ENCODE results near the gene MMP24OS.
"Not testable (repeated sequence)": the region's sequence is repeated elsewhere in the genome, so short reads cannot be mapped to it uniquely, and the experiment has no call there.

MMP24OS gene

DNA sequence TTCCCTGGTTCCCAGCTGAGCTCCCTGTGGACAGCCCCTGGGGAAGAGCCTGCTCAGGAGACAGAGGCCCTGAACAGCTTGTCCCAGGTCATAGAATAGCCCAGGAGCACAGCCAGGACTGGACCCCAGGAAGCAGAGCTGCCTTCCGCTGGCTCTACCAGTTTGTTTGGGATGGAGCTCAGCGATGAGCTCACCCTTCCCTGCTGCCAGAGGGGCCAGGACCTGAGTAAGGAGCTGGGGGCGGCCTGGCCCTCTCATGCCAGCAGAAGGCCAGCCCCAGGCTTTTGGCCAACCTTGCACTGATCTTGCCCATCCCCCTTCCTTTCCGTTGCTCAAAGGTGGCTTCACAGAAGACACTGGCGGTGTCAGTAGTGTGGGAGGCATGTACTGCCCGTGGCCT is 17.5 kb downstream of the MMP24OS start:
- no peak overlapping the region for H3K4me3 ChIP-seq (ENCODE audit: low read depth, low read length)
- TF ChIP-seq, protein P1, sequence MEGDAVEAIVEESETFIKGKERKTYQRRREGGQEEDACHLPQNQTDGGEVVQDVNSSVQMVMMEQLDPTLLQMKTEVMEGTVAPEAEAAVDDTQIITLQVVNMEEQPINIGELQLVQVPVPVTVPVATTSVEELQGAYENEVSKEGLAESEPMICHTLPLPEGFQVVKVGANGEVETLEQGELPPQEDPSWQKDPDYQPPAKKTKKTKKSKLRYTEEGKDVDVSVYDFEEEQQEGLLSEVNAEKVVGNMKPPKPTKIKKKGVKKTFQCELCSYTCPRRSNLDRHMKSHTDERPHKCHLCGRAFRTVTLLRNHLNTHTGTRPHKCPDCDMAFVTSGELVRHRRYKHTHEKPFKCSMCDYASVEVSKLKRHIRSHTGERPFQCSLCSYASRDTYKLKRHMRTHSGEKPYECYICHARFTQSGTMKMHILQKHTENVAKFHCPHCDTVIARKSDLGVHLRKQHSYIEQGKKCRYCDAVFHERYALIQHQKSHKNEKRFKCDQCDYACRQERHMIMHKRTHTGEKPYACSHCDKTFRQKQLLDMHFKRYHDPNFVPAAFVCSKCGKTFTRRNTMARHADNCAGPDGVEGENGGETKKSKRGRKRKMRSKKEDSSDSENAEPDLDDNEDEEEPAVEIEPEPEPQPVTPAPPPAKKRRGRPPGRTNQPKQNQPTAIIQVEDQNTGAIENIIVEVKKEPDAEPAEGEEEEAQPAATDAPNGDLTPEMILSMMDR (IDR thresholded peaks at IDR 0.05; ENCODE audit: low read depth, low read length), result no peak

DNA sequence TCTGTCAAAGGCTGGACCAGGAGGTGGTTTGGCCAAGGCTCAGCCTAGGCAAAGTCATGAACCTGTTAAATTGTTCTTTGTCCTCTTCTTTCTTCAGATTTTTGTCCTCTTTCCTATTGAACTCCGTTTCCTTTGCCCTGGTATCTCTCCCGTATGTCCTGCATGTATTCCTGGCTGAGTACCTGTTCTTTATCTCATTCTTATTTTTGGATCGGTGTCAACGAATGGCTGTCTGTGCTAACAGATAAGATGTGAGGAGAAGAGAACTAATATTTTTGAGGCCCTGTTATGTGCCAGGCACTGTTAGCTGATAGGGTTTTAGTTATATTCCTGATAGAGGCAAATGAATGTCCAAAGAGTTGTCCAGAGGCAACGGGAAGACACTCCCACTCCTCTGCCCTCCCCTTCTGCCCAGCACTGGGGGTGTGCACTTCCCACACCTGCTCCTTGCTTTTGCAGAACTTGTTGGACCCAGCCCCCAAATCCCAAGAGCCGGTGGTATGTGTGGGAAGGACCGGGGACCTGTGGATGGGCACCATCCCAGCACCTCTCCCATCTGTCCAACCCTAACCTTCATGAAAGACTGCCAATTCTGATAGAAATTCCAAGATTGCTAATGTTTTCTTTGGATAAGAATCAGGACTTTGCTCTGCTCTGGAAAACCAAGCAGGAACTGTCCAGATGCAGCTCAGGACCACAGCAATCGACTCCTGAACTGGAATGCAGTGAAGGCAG is 20.6 kb downstream of the MMP24OS start:
- H3K4me3 ChIP-seq (ENCODE audit: low read depth, low read length), result no peak overlapping the region
- TF ChIP-seq, protein P1 (IDR thresholded peaks at IDR 0.05; ENCODE audit: low read depth, low read length), result no peak

DNA sequence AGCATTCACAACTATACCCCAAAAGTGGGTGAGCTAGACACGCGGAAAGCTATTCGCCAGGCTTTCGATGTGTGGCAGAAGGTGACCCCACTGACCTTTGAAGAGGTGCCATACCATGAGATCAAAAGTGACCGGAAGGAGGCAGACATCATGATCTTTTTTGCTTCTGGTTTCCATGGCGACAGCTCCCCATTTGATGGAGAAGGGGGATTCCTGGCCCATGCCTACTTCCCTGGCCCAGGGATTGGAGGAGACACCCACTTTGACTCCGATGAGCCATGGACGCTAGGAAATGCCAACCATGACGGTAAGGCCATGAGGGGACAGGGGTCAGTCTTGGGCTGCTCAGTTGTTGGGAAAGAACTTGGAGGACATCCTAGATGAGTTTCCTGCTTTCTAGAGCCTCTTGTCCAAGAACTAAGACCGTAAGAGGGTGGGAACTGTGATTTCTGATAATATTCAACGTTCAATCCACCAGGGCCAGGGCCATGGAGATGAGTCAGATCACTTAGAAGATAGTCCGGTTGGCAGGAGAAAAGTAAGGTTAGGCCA is 23.4 kb downstream of the MMP24OS start:
- TF ChIP-seq, protein P1 (IDR thresholded peaks at IDR 0.05; ENCODE audit: low read depth, low read length), result no peak
- no peak overlapping the region for H3K4me3 ChIP-seq (ENCODE audit: low read depth, low read length)

DNA sequence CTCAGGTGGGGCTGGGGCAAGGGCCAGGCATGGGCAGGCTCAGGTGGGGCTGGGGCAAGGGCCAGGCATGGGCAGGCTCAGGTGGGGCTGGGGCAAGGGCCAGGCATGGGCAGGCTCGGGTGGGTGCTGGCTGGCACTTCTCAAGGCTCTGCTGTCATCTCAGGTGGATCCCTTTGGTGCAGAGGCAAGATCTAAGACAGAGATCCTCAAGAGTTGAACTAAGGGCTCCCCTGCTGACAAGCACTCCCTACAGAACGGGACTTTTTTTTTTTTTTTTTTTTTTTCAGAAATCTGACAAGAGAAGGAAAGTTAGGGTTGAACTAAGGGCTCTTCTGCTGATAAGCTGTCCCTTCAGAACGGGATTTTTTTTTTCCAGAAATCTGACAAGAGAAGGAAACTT is 24.9 kb downstream of the MMP24OS start:
- H3K4me3 ChIP-seq (ENCODE audit: low read depth, low read length), result no peak overlapping the region
- TF ChIP-seq, protein P1 (IDR thresholded peaks at IDR 0.05; ENCODE audit: low read depth, low read length), result no peak

DNA sequence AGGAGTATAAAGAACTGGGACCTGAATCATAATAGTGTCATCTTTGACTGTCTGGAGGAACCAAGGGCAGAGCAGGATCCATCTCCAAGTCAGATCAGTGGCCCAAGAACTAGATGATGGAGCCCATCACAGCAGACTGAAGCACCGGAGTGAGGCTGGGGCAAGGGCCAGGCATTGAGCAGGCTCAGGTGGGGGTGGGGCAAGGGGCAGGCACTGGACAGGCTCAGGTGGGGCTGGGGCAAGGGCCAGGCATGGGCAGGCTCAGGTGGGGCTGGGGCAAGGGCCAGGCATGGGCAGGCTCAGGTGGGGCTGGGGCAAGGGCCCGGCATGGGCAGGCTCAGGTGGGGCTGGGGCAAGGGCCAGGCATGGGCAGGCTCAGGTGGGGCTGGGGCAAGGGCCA is 25.3 kb downstream of the MMP24OS start:
- H3K4me3 ChIP-seq (ENCODE audit: low read depth, low read length), result not testable (repeated sequence)

DNA sequence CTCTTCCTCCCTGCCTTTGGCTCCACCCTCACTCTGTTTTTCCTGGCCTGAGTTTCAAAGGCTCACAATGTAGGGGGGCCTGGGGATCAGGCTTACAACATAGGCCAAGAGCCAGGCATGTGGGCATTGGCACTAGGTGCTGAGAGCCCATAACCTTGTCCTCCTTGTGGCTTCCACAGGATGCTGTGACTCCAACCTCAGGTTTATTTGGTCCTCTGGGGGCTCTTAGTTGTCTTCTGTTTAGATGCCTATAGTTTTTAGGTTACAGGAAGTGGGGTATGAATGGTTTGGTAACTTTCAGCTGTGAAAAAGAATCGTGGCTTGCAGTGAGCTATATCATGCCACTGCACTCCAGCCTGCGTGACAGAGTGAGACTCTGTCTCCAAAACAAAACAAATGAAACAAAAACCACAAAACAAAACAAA is 25.9 kb downstream of the MMP24OS start:
- TF ChIP-seq, protein P1 (IDR thresholded peaks at IDR 0.05; ENCODE audit: low read depth, low read length), result no peak
- H3K4me3 ChIP-seq (ENCODE audit: low read depth, low read length), result no peak overlapping the region

DNA sequence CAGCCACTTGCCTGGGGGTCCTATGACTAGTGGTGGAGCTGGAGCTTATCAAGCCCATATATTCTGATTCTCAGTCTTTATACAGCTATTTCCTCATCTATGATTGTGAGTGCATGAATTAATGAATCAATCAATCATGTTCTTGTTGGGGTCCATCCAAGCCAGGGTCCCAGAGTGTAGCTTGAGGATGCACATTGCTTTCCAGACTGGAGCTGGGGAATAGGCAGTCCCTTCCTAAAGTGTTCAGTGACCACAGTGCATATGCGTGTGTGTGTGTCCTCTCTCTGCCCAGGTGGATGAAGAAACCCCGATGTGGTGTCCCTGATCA is 26.3 kb downstream of the MMP24OS start:
- H3K4me3 ChIP-seq (ENCODE audit: low read depth, low read length), result no peak overlapping the region
- TF ChIP-seq, protein P1 (IDR thresholded peaks at IDR 0.05; ENCODE audit: low read depth, low read length), result no peak
